Stimulated activated CD8-positive, alpha-beta memory T cell treated with anti-CD3 and anti-CD28 coated beads, Interleukin-12 subunit alpha, Interleukin-12 subunit beta, amount 100 ng/mL, for 4 hours (primary cell): ENCODE results near the gene NUP214.
"Not testable (repeated sequence)": the region's sequence is repeated elsewhere in the genome, so short reads cannot be mapped to it uniquely, and the experiment has no call there.

Source experiments
- DNase-seq: peaks from one replicate; pipeline ENCODE4 v3.0.0-alpha.2; 2020; ENCODE audit warnings: low read depth

Gene NUP214

DNA sequence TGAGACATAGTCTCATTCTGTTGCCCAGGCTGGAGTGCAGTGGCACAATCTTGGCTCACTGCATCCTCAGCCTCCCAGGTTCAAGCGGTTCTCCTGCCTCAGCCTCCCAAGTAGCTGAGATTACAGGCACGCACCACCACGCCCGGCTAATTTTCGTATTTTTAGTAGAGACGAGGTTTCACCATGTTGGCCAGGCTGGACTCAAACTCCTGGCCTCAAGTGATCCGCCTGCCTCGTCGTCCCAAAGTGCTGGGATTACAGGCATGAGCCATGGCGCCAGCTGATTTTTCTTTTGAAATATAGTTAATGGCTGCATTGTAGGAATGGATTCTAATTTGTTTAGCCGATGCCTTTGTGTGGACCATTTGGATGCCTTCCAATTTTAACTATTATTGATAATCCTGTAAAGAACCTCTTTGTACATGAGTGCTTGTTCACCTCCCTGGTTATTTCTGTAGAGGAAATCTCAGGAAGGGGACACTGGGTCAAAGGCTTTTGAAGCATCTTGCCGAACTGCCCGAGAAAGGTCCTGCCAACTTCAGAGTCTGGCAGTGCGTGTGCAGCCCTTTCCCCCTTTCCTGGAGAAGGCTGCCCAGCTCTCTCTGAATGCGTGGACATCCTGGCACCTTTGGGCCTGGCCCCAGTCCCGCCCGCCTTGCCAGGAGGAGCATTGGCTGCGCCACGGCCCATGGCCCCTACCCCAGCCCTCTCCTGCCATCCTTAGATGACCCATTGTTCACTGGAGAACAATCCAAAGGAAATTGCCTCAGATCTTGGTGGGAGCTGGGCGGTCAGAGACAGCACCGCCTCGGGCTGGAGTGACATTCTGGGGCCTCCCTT lies 8.9 kb upstream of the NUP214 start:
- no peak for DNase-seq

DNA sequence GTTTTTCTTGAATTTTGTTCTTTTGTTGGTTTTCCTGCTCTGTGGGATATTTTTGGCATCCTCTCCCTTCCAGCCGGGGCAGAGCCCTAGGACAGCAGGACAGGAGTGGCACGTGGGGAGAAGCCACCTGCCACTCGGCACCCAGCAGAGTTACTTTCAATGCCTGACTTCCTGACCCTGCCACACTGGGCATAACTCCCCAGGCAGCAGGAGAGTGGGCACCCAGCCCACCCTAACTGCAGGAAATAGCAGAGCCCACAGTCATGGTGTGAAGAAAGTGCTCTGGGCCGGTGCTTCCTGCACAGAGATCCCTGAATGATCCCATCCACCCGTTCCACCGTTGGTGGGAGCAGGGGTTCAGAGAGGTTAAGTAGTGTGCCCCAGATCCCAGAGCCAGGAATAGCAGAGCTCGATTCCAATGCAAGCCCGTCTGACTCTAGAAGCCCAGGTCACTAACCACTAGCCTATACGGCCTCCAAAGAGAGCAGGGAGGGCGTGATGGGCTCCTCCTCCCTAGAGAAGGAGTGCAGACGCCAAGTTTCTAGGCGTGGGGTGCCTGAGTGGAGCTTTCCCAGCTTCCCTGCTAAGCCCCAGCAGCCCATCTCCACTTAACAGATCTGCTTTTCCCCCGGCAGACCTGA lies 8.1 kb upstream of the NUP214 start:
- no peak for DNase-seq

- DNase-seq = no peak
These were observed 7.6 kb upstream of the NUP214 start for GRCh38 chr9:131117762-131118145.

DNA sequence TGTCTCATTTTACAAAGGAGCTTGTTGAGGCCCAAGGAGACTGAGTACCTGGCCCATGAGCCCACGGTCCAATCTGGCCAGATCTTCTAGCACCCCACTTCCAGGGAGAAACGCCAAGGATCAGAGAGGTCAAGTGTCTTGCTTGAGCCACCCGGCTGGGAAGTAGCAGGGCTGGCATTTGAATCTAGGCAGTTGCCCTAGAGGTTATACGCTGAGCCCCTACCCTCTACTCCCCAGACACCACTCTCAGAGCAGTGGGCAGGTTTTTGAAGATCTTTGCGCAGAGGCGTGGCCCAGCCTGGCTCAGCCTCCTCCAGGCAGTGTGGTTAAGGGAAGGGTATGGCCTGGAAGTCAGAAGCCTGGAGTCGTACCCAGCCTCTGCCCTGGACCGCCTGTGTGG lies 5.8 kb upstream of the NUP214 start:
- no peak for DNase-seq

DNA sequence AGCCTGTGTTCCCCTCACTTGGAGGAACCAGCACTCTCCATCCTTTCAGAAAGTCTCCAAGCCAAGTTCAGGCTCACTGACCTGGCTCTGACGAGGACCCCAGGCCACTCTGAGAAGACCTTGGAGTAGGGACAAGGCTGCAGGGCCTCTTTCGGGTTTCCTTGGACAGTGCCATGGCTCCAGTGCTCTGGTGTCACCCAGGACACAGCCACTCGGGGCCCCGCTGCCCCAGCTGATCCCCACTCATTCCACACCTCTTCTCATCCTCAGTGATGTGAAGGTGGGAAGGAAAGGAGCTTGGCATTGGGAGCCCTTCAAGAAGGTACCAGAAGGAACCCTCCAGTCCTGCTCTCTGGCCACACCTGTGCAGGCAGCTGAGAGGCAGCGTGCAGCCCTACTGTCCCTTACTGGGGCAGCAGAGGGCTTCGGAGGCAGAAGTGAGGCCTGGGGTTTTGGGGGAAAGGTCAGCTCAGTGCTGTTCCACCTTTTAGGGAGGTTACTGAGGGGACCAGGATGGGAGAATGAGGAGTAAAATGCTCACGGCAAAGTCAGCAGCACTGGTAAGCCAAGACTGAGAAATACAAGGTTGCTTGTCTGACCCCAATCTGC lies 4.7 kb upstream of the NUP214 start:
- no peak for DNase-seq

DNA sequence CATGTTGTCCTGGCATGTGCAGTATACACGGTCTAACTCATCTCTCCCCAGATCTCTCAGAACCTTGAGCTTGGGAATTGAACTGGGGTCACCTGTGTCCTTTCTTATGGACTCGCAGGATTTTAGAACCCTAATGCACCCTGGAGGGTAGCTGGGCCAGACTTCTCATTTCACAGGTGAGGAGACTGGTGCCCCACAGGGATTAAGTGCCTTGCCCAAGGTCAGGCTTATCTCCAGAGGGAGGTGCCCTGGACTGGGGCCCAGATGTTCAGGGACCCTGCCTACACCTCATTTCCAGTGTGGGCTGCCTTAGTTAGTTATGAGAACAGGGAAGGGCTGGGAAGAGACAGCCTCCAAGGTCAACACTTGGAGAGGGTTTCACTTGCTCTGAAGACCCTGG lies 4.0 kb upstream of the NUP214 start:
- DNase-seq = no peak

- DNase-seq = no peak
These were observed 3.2 kb upstream of the NUP214 start for GRCh38 chr9:131122158-131122557.

DNA sequence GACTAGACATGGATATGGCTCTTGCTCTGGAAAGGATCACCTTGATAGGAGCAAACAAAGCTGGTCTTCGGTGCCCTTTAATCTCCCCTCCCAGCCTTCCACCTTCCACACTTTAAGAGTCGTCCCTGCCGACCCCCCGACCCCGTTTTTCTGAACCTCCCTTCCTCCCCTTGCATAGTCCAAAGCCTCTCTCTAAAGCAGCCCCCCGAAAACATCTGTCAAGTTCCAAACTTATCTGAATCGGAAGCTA lies 423 bp upstream of the NUP214 start:
- no peak for DNase-seq

DNA sequence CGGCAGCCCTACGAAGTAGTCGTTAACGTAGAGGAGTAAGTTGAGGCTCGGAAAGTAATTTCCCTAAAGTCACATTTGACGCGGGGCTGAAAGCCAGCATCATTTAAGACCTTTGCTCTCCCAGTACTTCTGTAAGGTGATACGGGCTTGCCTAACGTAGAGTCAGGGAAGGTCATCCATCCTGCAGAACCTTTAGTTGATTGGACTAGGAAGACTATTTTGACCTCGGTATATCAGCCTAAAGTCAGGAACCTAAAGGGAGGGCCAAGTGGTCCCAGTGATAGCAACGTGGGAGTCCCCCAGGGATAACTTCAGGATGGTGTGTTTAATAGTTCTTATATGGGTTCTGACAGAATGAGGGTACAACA lies 657 bp downstream of the NUP214 start:
- DNase-seq = no peak

DNA sequence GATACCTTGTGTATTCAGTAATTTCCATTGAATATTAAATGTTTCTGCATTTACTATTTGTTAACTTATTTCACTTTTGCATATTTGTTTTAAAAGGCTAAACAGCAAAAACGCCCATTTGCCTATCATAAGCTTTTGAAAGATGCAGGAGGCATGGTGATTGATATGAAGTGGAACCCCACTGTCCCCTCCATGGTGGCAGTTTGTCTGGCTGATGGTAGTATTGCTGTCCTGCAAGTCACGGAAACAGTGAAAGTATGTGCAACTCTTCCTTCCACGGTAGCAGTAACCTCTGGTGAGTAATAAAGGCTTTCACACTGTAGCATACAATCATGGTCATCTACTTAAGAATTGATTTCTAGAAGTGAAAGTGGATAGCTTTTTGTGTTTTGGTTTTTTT lies 3.8 kb downstream of the NUP214 start:
- no peak for DNase-seq

DNA sequence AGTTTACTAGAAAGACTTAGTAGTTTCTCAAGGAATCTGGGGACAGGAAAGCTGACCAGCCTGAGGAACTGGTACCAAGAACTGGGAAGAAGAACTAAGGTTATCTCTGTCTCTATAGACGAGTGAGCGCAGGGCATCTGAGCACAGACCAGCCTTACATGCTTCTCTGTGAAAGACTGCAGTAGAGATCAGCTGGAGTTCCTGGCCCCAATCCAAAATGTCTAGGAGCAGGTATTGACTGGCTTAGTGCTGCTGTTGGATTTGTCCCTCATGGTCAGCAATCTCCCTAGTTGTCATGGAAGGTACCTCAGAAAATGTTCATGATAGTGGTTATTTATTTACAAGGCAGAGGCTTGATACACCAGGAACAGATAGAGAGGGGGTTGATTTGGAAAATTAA lies 13.3 kb downstream of the NUP214 start:
- DNase-seq = no peak

DNA sequence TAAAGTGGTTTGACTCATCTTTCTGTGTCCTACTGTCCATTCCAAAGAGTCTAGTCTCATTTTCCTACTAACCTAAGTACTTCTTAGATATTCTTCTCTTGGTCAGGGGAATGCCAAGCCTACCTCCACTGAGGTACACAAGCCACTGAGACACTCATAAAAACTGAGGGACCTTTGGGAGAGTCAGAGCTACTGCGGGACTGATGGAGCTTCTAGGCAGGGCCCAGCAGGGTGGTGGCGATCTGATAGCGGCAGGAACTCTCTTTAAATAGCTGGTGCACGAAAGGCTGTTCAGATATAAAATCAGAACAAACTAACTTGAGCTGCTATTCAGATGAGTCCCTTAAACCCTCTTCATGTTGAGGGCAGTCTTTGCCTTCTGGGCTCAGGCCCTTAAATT lies 14.7 kb downstream of the NUP214 start:
- no peak for DNase-seq

DNA sequence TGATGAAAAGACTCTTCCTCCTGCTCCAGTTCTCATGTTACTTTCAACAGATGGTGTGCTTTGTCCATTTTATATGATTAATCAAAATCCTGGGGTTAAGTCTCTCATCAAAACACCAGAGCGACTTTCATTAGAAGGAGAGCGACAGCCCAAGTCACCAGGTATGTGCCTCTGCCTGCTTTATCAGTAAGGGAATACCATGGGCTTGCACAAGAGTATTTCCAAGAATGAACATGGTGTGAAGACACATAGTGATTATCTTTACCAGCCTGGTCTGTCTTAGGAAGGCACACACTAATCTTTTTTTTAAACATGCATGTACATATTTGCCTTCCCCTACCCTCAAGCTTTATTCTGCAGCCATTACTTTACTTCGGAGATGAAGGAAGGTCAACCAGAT lies 15.2 kb downstream of the NUP214 start:
- DNase-seq = no peak

- no peak for DNase-seq
These were observed 16.8 kb downstream of the NUP214 start for GRCh38 chr9:131142160-131142559.

DNA sequence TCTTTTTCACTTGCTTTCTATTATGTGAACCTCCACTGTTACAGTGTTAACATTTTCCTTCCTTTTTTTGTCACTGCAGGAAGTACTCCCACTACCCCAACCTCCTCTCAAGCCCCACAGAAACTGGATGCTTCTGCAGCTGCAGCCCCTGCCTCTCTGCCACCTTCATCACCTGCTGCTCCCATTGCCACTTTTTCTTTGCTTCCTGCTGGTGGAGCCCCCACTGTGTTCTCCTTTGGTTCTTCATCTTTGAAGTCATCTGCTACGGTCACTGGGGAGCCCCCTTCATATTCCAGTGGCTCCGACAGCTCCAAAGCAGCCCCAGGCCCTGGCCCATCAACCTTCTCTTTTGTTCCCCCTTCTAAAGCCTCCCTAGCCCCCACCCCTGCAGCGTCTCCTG lies 18.8 kb downstream of the NUP214 start:
- DNase-seq = no peak

- no peak for DNase-seq
These were observed 19.9 kb downstream of the NUP214 start for GRCh38 chr9:131145245-131145644.

DNA sequence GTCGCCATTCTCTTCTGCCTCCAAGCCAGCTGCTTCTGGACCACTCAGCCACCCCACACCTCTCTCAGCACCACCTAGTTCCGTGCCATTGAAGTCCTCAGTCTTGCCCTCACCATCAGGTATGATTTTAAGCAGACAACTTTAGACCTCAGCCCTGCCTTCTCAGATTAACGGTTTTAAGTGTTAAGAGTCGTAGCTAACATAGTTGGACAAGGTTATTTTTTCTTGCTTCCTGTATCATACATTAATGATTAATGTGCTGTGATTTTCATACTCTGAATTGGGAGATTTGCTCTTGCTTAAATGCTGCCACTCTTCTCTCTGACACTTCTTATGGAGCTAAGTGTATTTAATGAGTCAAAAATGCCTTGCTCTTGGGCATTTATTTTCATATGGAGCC lies 20.8 kb downstream of the NUP214 start:
- DNase-seq = no peak

GRCh38 chr9:131148276-131148675 lies 22.9 kb downstream of the NUP214 start:
- no peak for DNase-seq

GRCh38 chr9:131148966-131149687 lies 23.7 kb downstream of the NUP214 start:
- no peak for DNase-seq

- DNase-seq = no peak
These were observed 24.3 kb downstream of the NUP214 start for GRCh38 chr9:131149688-131150053.

GRCh38 chr9:131153595-131153994 lies 28.2 kb downstream of the NUP214 start:
- DNase-seq = no peak

DNA sequence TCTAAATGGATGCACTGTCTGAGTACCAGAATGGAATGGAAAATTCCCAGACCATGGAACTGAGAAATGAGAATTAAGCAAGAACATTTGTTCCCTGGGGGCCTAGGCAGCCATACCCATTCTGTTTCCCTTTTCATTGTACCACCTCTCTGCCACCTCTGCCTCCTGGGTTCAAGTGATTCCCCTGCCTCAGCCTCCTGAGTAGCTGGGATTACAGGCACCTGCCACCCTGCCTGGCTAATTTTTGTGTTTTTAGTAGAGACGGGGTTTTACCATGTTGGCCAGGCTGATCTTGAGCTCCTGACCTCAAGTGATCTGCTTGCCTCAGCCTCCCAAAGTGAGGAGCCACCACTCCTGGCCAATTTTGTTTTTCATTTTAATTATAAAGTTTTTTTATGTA lies 33.3 kb downstream of the NUP214 start:
- not testable (repeated sequence) for DNase-seq

GRCh38 chr9:131160416-131161112 lies 35.2 kb downstream of the NUP214 start:
- no peak for DNase-seq
